DND-41 (cell line): ENCODE measurements around the gene CAPN1.

Source experiments
- EZH2 ChIP-seq: IDR thresholded peaks from 3 replicates; pipeline ENCODE4 v1.6.1; 2012; ENCODE audit warnings: borderline replicate concordance, low read depth, mild to moderate bottlenecking, moderate library complexity, low read length, inconsistent platforms; ENCODE audit not compliant: severe bottlenecking
- TF ChIP-seq, protein P1 (sequence below): IDR thresholded peaks from 2 replicates; pipeline ENCODE4 v1.5.1; 2012; ENCODE audit warnings: borderline replicate concordance, low read length, moderate library complexity, mild to moderate bottlenecking; ENCODE audit not compliant: poor library complexity, severe bottlenecking; ENCODE audit errors: extremely low read depth

DNA sequence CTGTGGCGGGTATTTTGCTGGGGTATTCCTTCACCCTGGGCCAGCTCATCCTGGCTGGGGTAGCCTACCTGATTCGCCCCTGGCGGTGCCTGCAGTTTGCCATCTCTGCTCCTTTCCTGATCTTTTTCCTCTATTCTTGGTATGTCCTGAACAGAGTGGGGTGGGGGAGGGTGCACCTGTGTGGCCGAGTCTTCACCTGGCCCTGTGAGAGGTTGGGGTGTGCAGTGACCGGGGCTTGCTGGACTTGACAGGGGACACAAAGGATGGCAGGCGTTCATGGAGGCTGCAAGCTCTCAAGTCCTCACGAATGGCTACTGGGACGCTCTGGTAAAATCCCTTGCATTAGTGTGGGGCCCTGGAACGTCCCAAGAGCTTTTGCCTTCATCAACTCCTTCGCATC lies 39.3 kb downstream of the CAPN1 start:
- TF ChIP-seq, protein P1, sequence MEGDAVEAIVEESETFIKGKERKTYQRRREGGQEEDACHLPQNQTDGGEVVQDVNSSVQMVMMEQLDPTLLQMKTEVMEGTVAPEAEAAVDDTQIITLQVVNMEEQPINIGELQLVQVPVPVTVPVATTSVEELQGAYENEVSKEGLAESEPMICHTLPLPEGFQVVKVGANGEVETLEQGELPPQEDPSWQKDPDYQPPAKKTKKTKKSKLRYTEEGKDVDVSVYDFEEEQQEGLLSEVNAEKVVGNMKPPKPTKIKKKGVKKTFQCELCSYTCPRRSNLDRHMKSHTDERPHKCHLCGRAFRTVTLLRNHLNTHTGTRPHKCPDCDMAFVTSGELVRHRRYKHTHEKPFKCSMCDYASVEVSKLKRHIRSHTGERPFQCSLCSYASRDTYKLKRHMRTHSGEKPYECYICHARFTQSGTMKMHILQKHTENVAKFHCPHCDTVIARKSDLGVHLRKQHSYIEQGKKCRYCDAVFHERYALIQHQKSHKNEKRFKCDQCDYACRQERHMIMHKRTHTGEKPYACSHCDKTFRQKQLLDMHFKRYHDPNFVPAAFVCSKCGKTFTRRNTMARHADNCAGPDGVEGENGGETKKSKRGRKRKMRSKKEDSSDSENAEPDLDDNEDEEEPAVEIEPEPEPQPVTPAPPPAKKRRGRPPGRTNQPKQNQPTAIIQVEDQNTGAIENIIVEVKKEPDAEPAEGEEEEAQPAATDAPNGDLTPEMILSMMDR = no peak
- no peak for TF ChIP-seq EZH2
